Measurements from ENCODE around the gene SNTB2.

The SNTB2 gene

DNA sequence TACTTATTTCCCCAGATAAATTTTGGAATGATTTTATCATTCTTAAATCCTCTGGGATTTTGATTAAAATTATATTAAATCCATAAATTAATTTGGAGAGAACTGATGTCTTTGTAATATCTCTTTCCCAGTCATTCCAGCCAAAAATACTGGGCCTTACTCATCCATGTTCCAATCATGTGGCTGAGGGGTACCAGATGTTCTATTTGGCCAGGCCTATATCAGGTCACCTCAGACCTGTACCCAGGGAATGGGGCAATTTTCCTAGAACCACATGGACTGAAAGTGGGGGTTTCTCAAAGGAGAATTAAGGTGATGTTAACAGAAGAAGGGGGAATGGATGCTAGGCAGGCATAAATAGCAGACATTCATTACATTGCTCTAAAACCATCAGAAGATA, 7.5 kb downstream of the SNTB2 start:
- no peaks in the 10 kb centered on the region for H3K27me3 ChIP-seq
- no peak for DNase-seq
- TF ChIP-seq CTCF (IDR thresholded peaks at IDR 0.05; ENCODE audit: low read depth, low read length): no peak
- no peaks in the 10 kb centered on the region for H3K9me3 ChIP-seq
- no peaks in the 10 kb centered on the region for H3K36me3 ChIP-seq
- peaks cover 11% of the 10 kb centered on the region for H3K4me1 ChIP-seq
- H3K4me3 ChIP-seq (ENCODE audit: low read depth, low read length): no peak overlapping the region

DNA sequence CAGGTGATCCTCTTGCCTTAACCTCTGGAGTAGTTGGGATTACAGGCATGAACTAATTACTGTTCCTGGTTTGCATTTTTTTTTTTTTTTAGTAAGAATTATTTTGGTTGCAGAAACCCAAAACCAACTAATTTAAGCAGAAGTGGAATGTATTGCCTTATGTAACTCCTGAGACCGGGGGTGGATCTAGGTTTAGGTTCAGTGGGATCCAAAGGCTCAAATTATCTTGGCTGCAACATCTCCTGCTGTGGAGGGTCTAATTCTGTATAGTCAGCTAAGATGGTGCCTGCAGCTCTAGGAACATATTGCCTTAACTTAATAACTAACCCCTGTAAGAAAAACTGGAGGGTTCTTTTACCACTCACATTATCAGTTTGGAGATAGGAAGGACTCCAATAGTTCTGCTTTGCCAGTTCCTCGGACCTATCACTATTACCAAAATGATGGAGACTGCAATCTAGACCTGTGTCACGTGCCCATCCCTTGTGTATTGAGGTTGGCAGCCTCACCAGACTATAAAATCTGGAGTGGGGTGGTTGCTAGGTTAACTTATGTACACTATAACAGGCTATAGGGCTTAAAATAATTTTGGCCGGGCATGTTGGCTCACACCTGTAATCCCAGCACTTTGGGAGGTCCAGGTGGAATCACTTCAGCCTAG, 8.5 kb downstream of the SNTB2 start:
- H3K4me1 ChIP-seq: peaks cover 11% of the 10 kb centered on the region
- H3K4me3 ChIP-seq (ENCODE audit: low read depth, low read length): no peak overlapping the region
- H3K36me3 ChIP-seq: no peaks in the 10 kb centered on the region
- H3K27me3 ChIP-seq: no peaks in the 10 kb centered on the region
- no peak for DNase-seq
- H3K9me3 ChIP-seq: no peaks in the 10 kb centered on the region
- TF ChIP-seq CTCF (IDR thresholded peaks at IDR 0.05; ENCODE audit: low read depth, low read length): no peak

DNA sequence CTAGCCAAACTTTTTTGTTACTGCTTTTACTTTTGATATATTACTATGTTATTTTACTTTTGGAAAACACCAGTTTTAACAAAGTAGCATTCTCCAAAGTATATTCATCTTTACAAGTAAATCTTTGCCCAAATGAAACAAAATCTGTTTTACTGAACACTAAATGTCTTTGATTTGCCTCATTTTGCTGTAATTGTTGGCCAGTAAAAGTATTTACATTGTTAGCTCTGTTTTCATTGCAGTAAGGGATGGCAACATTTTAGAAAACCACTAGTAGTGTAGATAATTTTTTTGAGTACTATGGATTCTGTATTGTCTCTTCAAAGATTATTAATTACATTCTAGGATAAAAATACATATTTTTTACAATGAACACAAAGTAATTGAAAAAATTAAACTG, 10.6 kb downstream of the SNTB2 start:
- DNase-seq: no peak
- no peak overlapping the region for H3K4me3 ChIP-seq (ENCODE audit: low read depth, low read length)
- peaks cover 11% of the 10 kb centered on the region for H3K4me1 ChIP-seq
- H3K27me3 ChIP-seq: no peaks in the 10 kb centered on the region
- TF ChIP-seq CTCF (IDR thresholded peaks at IDR 0.05; ENCODE audit: low read depth, low read length): no peak
- no peaks in the 10 kb centered on the region for H3K36me3 ChIP-seq
- H3K9me3 ChIP-seq: no peaks in the 10 kb centered on the region

DNA sequence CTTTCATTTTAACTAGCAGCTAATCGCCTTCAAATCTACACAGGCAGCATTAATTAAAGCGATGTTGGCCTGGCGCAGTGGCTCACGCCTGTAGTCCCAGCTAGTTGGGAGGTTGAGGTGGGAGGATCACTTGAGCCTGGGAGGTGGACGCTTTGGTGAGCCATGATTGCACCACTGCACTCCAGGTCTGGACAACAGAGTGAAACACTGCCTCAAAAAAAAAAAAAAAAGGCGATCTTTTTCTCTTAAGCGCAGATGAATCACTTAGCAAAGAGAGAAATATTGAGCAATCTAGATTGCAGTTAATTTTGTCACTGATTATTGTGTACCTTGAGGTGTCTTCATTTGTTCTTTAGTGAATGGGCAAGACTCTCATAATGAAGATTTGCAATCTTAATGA, 12.4 kb downstream of the SNTB2 start:
- no peak for DNase-seq
- Histone ChIP-seq H3K4me1 (peaks cover 3% of the 10 kb centered on the region), H3K27me3 (no peaks in the 10 kb centered on the region), H3K9me3 (no peaks in the 10 kb centered on the region), H3K4me3 (ENCODE audit: low read depth, low read length) (no peak overlapping the region), H3K36me3 (no peaks in the 10 kb centered on the region)
- TF ChIP-seq CTCF (IDR thresholded peaks at IDR 0.05; ENCODE audit: low read depth, low read length): no peak

DNA sequence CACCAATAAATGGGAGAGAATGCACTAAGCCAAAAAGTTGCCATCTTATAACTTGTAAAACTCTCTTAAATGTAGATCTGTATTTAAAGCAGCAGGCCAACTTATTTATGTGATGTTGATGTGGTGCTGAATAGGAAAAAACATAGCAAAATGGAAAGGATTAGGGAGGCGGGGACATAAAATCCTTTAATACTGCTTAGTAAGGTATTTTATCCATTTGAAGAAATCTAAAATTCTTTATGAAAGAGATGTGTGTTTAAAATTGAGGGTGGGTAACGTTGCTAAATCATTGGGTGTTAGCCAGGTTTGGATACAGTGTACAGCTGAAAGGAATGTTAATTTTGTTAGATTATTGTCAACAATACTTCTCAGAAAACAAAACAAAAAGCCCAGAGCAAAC, 14.3 kb downstream of the SNTB2 start:
- TF ChIP-seq CTCF (IDR thresholded peaks at IDR 0.05; ENCODE audit: low read depth, low read length): no peak
- Histone ChIP-seq H3K27me3 (no peaks in the 10 kb centered on the region), H3K4me1 (no peaks in the 10 kb centered on the region)

GRCh38 chr16:69201787-69202186, 14.8 kb downstream of the SNTB2 start:
- TF ChIP-seq CTCF (IDR thresholded peaks at IDR 0.05; ENCODE audit: low read depth, low read length): no peak
- Histone ChIP-seq H3K27me3 (no peaks in the 10 kb centered on the region), H3K36me3 (no peaks in the 10 kb centered on the region), H3K4me1 (no peaks in the 10 kb centered on the region), H3K4me3 (ENCODE audit: low read depth, low read length) (no peak overlapping the region), H3K9me3 (no peaks in the 10 kb centered on the region)
- no peak for DNase-seq

More for the DNA sequence above, 14.3 kb downstream of the SNTB2 start:
- Histone ChIP-seq H3K9me3 (no peaks in the 10 kb centered on the region), H3K4me3 (ENCODE audit: low read depth, low read length) (no peak overlapping the region), H3K36me3 (no peaks in the 10 kb centered on the region)
- DNase-seq: no peak
